K562 (cell line): ENCODE data around the gene COPG2. TPM values are rescaled to one million over a fixed set of nuclear protein-coding genes. Genes with fewer than 3 reads are reported as not detected.

Source experiments
- DIDO1 ChIP-seq: fragments of 450-650 bp; IDR thresholded peaks from 2 replicates; pipeline ENCODE4 v1.6.1; 2016; ENCODE audit warnings: low read depth, missing biosample characterization, missing genetic modification characterization
- E2F6 ChIP-seq, 2 experiments: IDR thresholded peaks; 2 replicates each; pipeline ENCODE4 v1.6.1; 2011; ENCODE audit warnings: borderline replicate concordance in 1 of 2, control low read depth in 1 of 2, low read depth in 1 of 2, low read length in 1 of 2, mild to moderate bottlenecking in 1 of 2, mixed read lengths in 1 of 2, moderate library complexity in 1 of 2; ENCODE audit not compliant: insufficient read depth in 1 of 2, insufficient read length in 1 of 2, poor library complexity in 1 of 2, severe bottlenecking in 1 of 2; ENCODE audit errors: extremely low read depth in 1 of 2
- E2F8 ChIP-seq: fragments of 450-650 bp; IDR thresholded peaks from 2 replicates; pipeline ENCODE4 v1.7.1; 2018; ENCODE audit warnings: mild to moderate bottlenecking, low read depth; ENCODE audit not compliant: partially characterized antibody
- ETV5 ChIP-seq: sonication (generic); formaldehyde crosslinking; IDR thresholded peaks from 2 replicates; pipeline ENCODE4 v1.4.0; 2020; ENCODE audit warnings: low read depth, mild to moderate bottlenecking, missing genetic modification reagents
- ETV6 ChIP-seq, 3 experiments: fragments of 150-350 bp in 1 of 3; sonication (generic) in 1 of 3; formaldehyde crosslinking in 1 of 3; IDR thresholded peaks; 2 replicates each; pipeline versions ENCODE4 v1.6.1 to v1.8.0; 2014 to 2022; ENCODE audit warnings: borderline replicate concordance in 2 of 3, low read depth in 2 of 3, antibody characterized with exemption in 1 of 3, low read length in 1 of 3, mild to moderate bottlenecking in 1 of 3, missing genetic modification reagents in 1 of 3
- GABPA ChIP-seq: fragments of 200-800 bp; sonication (Bioruptor generic); conservative IDR thresholded peaks from 2 replicates; pipeline ENCODE4 v1.6.1; 2016; ENCODE audit warnings: low read depth, missing genetic modification characterization, missing compliant biosample characterization
- HDAC2 ChIP-seq: fragments of 450-650 bp; IDR thresholded peaks from 2 replicates; pipeline ENCODE4 v1.6.1; 2016; ENCODE audit warnings: mild to moderate bottlenecking
- MXI1 ChIP-seq: IDR thresholded peaks from 2 replicates; pipeline ENCODE4 v1.6.1; 2011; ENCODE audit warnings: low read depth, mild to moderate bottlenecking, improper control_type of control experiment, low read length
- NR2C1 ChIP-seq, 2 experiments: fragments of 450-650 bp; IDR thresholded peaks; 2 replicates each; pipeline ENCODE4 v1.6.1; 2017; ENCODE audit warnings: mild to moderate bottlenecking in 2 of 2, antibody characterized with exemption in 1 of 2, inconsistent platforms in 1 of 2, missing compliant biosample characterization in 1 of 2, missing genetic modification characterization in 1 of 2
- PPARD ChIP-seq: fragments of 250-450 bp; sonication (Bioruptor Pico); IDR thresholded peaks from 2 replicates; pipeline ENCODE4 v1.8.0; 2022; ENCODE audit warnings: inconsistent platforms, mild to moderate bottlenecking, moderate library complexity
- SOX6 ChIP-seq: fragments of 450-650 bp; IDR thresholded peaks from 2 replicates; pipeline ENCODE4 v1.6.1; 2014; ENCODE audit warnings: mild to moderate bottlenecking
- STAG1 ChIP-seq: sonication (generic); formaldehyde crosslinking; IDR thresholded peaks from 2 replicates; pipeline ENCODE4 v1.5.0; 2020; ENCODE audit warnings: missing genetic modification reagents, borderline replicate concordance
- TEAD1 ChIP-seq, 2 experiments: fragments of 450-650 bp in 1 of 2; sonication (generic) in 1 of 2; formaldehyde crosslinking; IDR thresholded peaks; 2 replicates each; pipeline versions ENCODE4 v1.4.0 to v1.8.0; 2020 to 2022; ENCODE audit warnings: mild to moderate bottlenecking in 2 of 2, missing genetic modification reagents in 1 of 2
- UBTF ChIP-seq, 2 experiments: IDR thresholded peaks; 2 replicates each; pipeline ENCODE4 v1.6.1; 2012; ENCODE audit warnings: improper control_type of control experiment in 2 of 2, low read depth in 2 of 2, low read length in 2 of 2, borderline replicate concordance in 1 of 2
- ZBTB34 ChIP-seq: fragments of 250-450 bp; sonication (Bioruptor Pico); IDR thresholded peaks from 2 replicates; pipeline ENCODE4 v1.8.0; 2021; ENCODE audit warnings: mild to moderate bottlenecking, moderate library complexity
- ZNF23 ChIP-seq: fragments of 250-450 bp; sonication (Bioruptor Pico); IDR thresholded peaks from 2 replicates; pipeline ENCODE4 v1.4.0; 2020; ENCODE audit warnings: mild to moderate bottlenecking
- ZNF507 ChIP-seq: conservative IDR thresholded peaks from 2 replicates; pipeline ENCODE4 v1.6.1; 2017; ENCODE audit warnings: missing genetic modification characterization, missing compliant biosample characterization
- polyA plus RNA-seq, 8 experiments: library from polyadenylated mRNA; depleted of rRNA in 4 of 8; stranded (reverse) in 5 of 8; unstranded in 3 of 8; fragments of >200 nt; fragmentation: Nextera tagmentation in 2 of 8; fragmentation: Illumina TruSeq in 1 of 8; extraction: Ambion mirVana in 2 of 8; extraction: Trizol in 1 of 8; gene quantifications; 2 replicates each; pipeline versions ENCODE4 v1.2.1 to v1.2.3, GENCODE V29; 2011 to 2014; ENCODE audit warnings: inconsistent platforms in 1 of 8, missing spikeins in 1 of 8
- total RNA-seq, 7 experiments: library from RNA; depleted of rRNA in 6 of 7; stranded (reverse); fragments of >200 nt in 6 of 7; fragmentation: Illumina TruSeq in 2 of 7; extraction: Trizol in 2 of 7; gene quantifications; 2 replicates each; pipeline versions ENCODE4 v1.2.1 to v1.2.3, GENCODE V29; 2011 to 2021; ENCODE audit warnings: low replicate concordance in 1 of 7

COPG2 gene
- total and polyA plus RNA-seq, 9 of the 15 experiments (the other 6 are each of a cell fraction or from before 2014, with no cell fraction given) = 6.6 to 104 (median 32.5) TPM

- TF ChIP-seq MXI1 = no peak
- no peak for TF ChIP-seq STAG1 (CRISPR knock-in tag)
- TF ChIP-seq ZNF507 = no peak
- TF ChIP-seq UBTF (IDR thresholded peaks at IDR 0.05; ENCODE audit: borderline replicate concordance in 1 of 2, low read depth in 2 of 2, low read length in 2 of 2) = 0 out of 4 replicates have a peak, but pooled peaks of 1 of the 2 experiments have one; percentile 44
- TF ChIP-seq TEAD1 (CRISPR knock-in tag; IDR thresholded peaks at IDR 0.05) = peak; percentile 45 to 69; a peak in 2 of 4 replicates
- peak; percentile 46; the same call in 1 of the 2 replicates for TF ChIP-seq ZNF23 (CRISPR knock-in tag)
- no peak for TF ChIP-seq DIDO1 (tag)
- no peak; a peak in 1 of 4 replicates for TF ChIP-seq ETV6 (IDR thresholded peaks at IDR 0.05; ENCODE audit: borderline replicate concordance in 1 of 2, low read depth in 2 of 2, low read length in 1 of 2)
- TF ChIP-seq ETV6 (CRISPR knock-in tag; IDR thresholded peaks at IDR 0.05; ENCODE audit: borderline replicate concordance) = 0 out of 2 replicates have a peak, but pooled peaks have one; percentile 50
- TF ChIP-seq E2F8 = no peak
- TF ChIP-seq NR2C1 (IDR thresholded peaks at IDR 0.05) = no peak
- TF ChIP-seq NR2C1 (tag; IDR thresholded peaks at IDR 0.05) = no peak
- peak; percentile 72; the same call in 1 of the 2 replicates for TF ChIP-seq HDAC2
- TF ChIP-seq ETV5 (CRISPR knock-in tag) = peak; percentile 22; the same call in 1 of the 2 replicates
- TF ChIP-seq PPARD (CRISPR knock-in tag) = no peak
- TF ChIP-seq ZBTB34 (CRISPR knock-in tag) = no peak
- TF ChIP-seq SOX6 = peak; percentile 29; the same call in 1 of the 2 replicates
- peak; percentile 97 for TF ChIP-seq GABPA (tag)
- TF ChIP-seq E2F6 (IDR thresholded peaks at IDR 0.05; ENCODE audit: borderline replicate concordance in 1 of 2, extremely low read depth in 1 of 2, insufficient read depth in 1 of 2, insufficient read length in 1 of 2, low read depth in 1 of 2, low read length in 1 of 2, poor library complexity in 1 of 2, severe bottlenecking in 1 of 2) = peak in 1 of 2 experiments; percentile 64
Measured at GRCh38 chr7:130668258-130669084, at the start of gene COPG2 (continued).
